ENCODE measurements around the gene TLE2. TPM values are rescaled to one million over a fixed set of nuclear protein-coding genes. Genes with fewer than 3 reads are reported as not detected.

Gene TLE2
- 4.8 and 6.0 TPM in 2 replicates for total RNA-seq

GRCh38 chr19:3029065-3029923, at the start of gene TLE2:
TSS of gene TLE2 (minus strand) at chr19:3029280. CDS start at chr19:3028904, 376 bp downstream.

GRCh38 chr19:3062165-3063105, 33.4 kb upstream of the TLE2 start, which contains the start of gene TLE5:
TSS of gene TLE5 (minus strand) at chr19:3062495. CDS start at chr19:3062200, 295 bp downstream.

DNA sequence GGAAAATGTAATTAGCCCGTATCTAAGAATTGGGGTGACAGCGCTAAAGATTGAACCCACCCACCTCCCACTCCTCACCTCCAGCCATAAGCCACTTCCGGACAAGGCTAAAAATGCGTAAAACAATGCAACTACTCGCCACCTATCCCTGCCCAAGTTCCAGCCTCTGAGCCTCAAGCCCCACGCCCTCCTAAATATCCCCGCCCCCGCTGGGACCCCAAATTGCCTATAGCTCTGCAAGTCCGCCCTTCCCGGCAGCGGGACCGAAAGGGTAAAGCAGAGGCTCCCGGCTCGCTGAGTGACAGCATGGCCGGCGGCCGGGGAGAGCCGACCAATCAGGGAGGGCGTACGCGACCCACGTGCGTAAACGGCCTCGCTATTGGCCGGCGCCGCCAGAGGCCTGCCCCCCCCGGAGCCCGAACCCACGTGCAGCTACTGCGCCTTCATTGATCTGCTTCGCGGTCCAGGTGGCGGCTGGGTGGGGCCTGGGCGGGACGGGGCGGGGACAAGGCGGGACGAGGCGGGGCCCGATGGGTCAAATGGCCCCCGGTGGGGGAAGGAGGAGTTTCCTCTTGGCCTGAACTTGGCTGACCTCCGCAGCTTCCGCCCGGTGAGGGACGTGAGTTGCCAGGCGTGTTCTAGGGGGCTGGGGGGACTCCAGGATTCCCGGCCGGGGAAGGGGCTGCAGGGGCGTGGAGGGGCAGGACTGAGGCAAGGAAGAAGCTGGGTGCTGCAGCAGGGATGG, 51.9 kb downstream of the TLE2 start, which contains the start of gene TLE6:
TLE6 (plus strand) TSS at position 564 of the 745 bp plus-strand sequence. CDS start 670 bp downstream, outside the sequence.

Other genes starting within 250 kb of the TLE2 start
- gene SGTA, start 246.0 kb downstream of the TLE2 start, total RNA-seq = 27.4 and 27.6 TPM in 2 replicates
- 37.2 and 46.7 TPM in 2 replicates for gene THOP1, start 243.8 kb downstream of the TLE2 start, total RNA-seq
- gene ZNF554, start 209.4 kb downstream of the TLE2 start, total RNA-seq = 3.4 and 3.9 TPM in 2 replicates
- gene ZNF555, start 187.8 kb downstream of the TLE2 start, total RNA-seq = 5.6 and 6.4 TPM in 2 replicates
- not detected in 2 replicates for gene ZNF556, start 161.9 kb downstream of the TLE2 start, total RNA-seq
- 2.6 and 4.2 TPM in 2 replicates for gene ZNF57, start 128.4 kb downstream of the TLE2 start, total RNA-seq
- gene ZNF77, start 84.3 kb downstream of the TLE2 start, total RNA-seq = 3.6 and 5.7 TPM in 2 replicates
- 1.7 TPM in 2 replicates for gene TLE6, start 51.7 kb downstream of the TLE2 start, total RNA-seq
- 93.0 and 114 TPM in 2 replicates for gene TLE5, start 33.2 kb upstream of the TLE2 start, total RNA-seq
- gene GNA11, start 65.1 kb upstream of the TLE2 start, total RNA-seq = 41.3 and 45.6 TPM in 2 replicates
- 0.09 TPM in 1 of 2 replicates, not detected in the other for gene GNA15, start 106.8 kb upstream of the TLE2 start, total RNA-seq
- 0.87 and 0.95 TPM in 2 replicates for gene S1PR4, start 149.5 kb upstream of the TLE2 start, total RNA-seq
- gene NCLN, start 156.7 kb upstream of the TLE2 start, total RNA-seq = 23.4 and 24.1 TPM in 2 replicates
- gene CELF5, start 195.4 kb upstream of the TLE2 start, total RNA-seq = 0.11 TPM in 1 of 2 replicates, not detected in the other